GM23338 (cell line): ENCODE measurements around the gene UBXN4. TPM values are rescaled to one million over a fixed set of nuclear protein-coding genes. Genes with fewer than 3 reads are reported as not detected.
"Not testable (repeated sequence)": the region's sequence is repeated elsewhere in the genome, so short reads cannot be mapped to it uniquely, and the experiment has no call there.

Source experiments
- ATAC-seq: fragments of 200-7000 bp; cut with Tn5 transposase; 3 replicates; pipeline ENCODE4 v1.9.1; 2020
- DNase-seq: peaks from one replicate; pipeline ENCODE4 v3.0.0-alpha.2; 2015; ENCODE audit warnings: low spot score
- H2AFZ ChIP-seq: fragments of 200-600 bp; sonication (generic); 2 replicates; pipeline ENCODE4 v1.8.0; 2016; ENCODE audit warnings: antibody characterized with exemption, mild to moderate bottlenecking, moderate library complexity
- H3F3A ChIP-seq: fragments of 200-600 bp; sonication (generic); replicated peaks from 2 replicates; pipeline ENCODE4 v1.8.0; 2017; ENCODE audit warnings: antibody characterized with exemption, mixed run types, low read depth
- H3K27ac ChIP-seq: fragments of 200-600 bp; sonication (generic); 2 replicates; pipeline ENCODE4 v1.6.1; 2016; ENCODE audit warnings: low read depth
- H3K27me3 ChIP-seq: fragments of 200-600 bp; sonication (generic); 2 replicates; pipeline ENCODE4 v1.8.0; 2016; ENCODE audit warnings: mild to moderate bottlenecking, mixed run types, moderate library complexity; ENCODE audit not compliant: insufficient read depth
- H3K36me3 ChIP-seq: fragments of 200-600 bp; sonication (generic); 2 replicates; pipeline ENCODE4 v1.8.0; 2016; ENCODE audit warnings: mild to moderate bottlenecking; ENCODE audit not compliant: insufficient read depth
- H3K4me1 ChIP-seq: fragments of 200-600 bp; sonication (generic); 2 replicates; pipeline ENCODE4 v1.8.0; 2016; ENCODE audit warnings: mild to moderate bottlenecking, moderate library complexity; ENCODE audit not compliant: insufficient read depth
- H3K4me2 ChIP-seq: fragments of 200-600 bp; sonication (generic); 2 replicates; pipeline ENCODE4 v1.7.1; 2017; ENCODE audit warnings: mixed run types
- H3K4me3 ChIP-seq: fragments of 200-600 bp; sonication (generic); 2 replicates; pipeline ENCODE4 v1.6.1; 2016; ENCODE audit warnings: mixed run types
- H3K79me2 ChIP-seq: fragments of 200-600 bp; sonication (generic); replicated peaks from 2 replicates; pipeline ENCODE4 v1.8.0; 2017; ENCODE audit warnings: mild to moderate bottlenecking; ENCODE audit not compliant: insufficient read depth
- H3K9me2 ChIP-seq: fragments of 200-600 bp; sonication (generic); 2 replicates; pipeline ENCODE4 v1.8.0; 2017; ENCODE audit not compliant: insufficient read depth
- H4K20me1 ChIP-seq: fragments of 200-600 bp; sonication (generic); replicated peaks from 2 replicates; pipeline ENCODE4 v1.8.0; 2017; ENCODE audit warnings: mild to moderate bottlenecking; ENCODE audit not compliant: insufficient read depth
- H3K27ac Mint-ChIP-seq: 2 replicates; pipeline ENCODE4 v1.8.0; 2020; ENCODE audit warnings: inconsistent platforms, mild to moderate bottlenecking, moderate library complexity, mixed read lengths
- H3K27me3 Mint-ChIP-seq: 3 replicates; pipeline ENCODE4 v1.8.0; 2022; ENCODE audit warnings: low read depth, mild to moderate bottlenecking, moderate library complexity, mixed read lengths, inconsistent platforms; ENCODE audit not compliant: insufficient read depth, poor library complexity
- H3K36me3 Mint-ChIP-seq: 3 replicates; pipeline ENCODE4 v1.8.0; 2021; ENCODE audit warnings: low read depth, mild to moderate bottlenecking, inconsistent platforms, moderate library complexity, mixed read lengths
- H3K4me1 Mint-ChIP-seq: 3 replicates; pipeline ENCODE4 v1.8.0; 2020; ENCODE audit warnings: mild to moderate bottlenecking, inconsistent platforms, mixed read lengths
- H3K4me3 Mint-ChIP-seq: 3 replicates; pipeline ENCODE4 v1.8.0; 2021; ENCODE audit warnings: moderate library complexity, mild to moderate bottlenecking, inconsistent platforms, mixed read lengths
- H3K9me3 Mint-ChIP-seq: 3 replicates; pipeline ENCODE4 v1.8.0; 2020; ENCODE audit warnings: moderate library complexity, mild to moderate bottlenecking, inconsistent platforms, mixed read lengths
- CREB1 ChIP-seq: fragments of 250-450 bp; sonication (Bioruptor Pico); IDR thresholded peaks from 2 replicates; pipeline ENCODE4 v1.5.0; 2020; ENCODE audit warnings: low read depth, mild to moderate bottlenecking, moderate library complexity
- EZH2 ChIP-seq: fragments of 200-600 bp; sonication (generic); IDR thresholded peaks from one replicate; pipeline ENCODE4 v1.8.0; 2017; ENCODE audit warnings: antibody characterized with exemption, mild to moderate bottlenecking, low read depth; ENCODE audit not compliant: unreplicated experiment
- EZH2phosphoT487 ChIP-seq: fragments of 200-600 bp; sonication (generic); IDR thresholded peaks from one replicate; pipeline ENCODE4 v1.8.1; 2018; ENCODE audit warnings: antibody characterized with exemption; ENCODE audit not compliant: unreplicated experiment
- JUNB ChIP-seq: IDR thresholded peaks from one replicate; pipeline ENCODE4 v1.6.1; 2016; ENCODE audit warnings: antibody characterized with exemption; ENCODE audit not compliant: unreplicated experiment
- REST ChIP-seq: IDR thresholded peaks from one replicate; pipeline ENCODE4 v1.6.1; 2018; ENCODE audit warnings: antibody characterized with exemption; ENCODE audit not compliant: unreplicated experiment
- ZNF331 ChIP-seq: fragments of 250-450 bp; sonication (Bioruptor Pico); IDR thresholded peaks from 2 replicates; pipeline ENCODE4 v1.5.0; 2020; ENCODE audit warnings: low read depth, mild to moderate bottlenecking, moderate library complexity
- ZNF462 ChIP-seq: fragments of 250-450 bp; sonication (Bioruptor Pico); IDR thresholded peaks from 2 replicates; pipeline ENCODE4 v1.5.0; 2020; ENCODE audit warnings: mild to moderate bottlenecking, moderate library complexity
- polyA plus RNA-seq: library from polyadenylated mRNA; unstranded; fragments of >200 nt; fragmentation: Nextera tagmentation; extraction: Ambion mirVana; gene quantifications from 2 replicates; pipeline ENCODE4 v1.2.1, GENCODE V29; 2016
- total RNA-seq: library from RNA; depleted of rRNA; stranded (reverse); fragments of >200 nt; shearing (Covaris generic); gene quantifications from 2 replicates; pipeline ENCODE4 v1.2.3, GENCODE V29; 2014

UBXN4 gene
- total and polyA plus RNA-seq, 2 experiments from 2014 or later = 57.6 to 226 TPM

- H2AFZ ChIP-seq = no peak overlapping the region
- Mint-ChIP-seq H3K4me3 (no peak overlapping the region), H3K9me3 (0 out of 3 replicates have a peak, but pooled peaks cover 2% of the 10 kb centered on the region), H3K27me3 (peaks cover 2% of the 10 kb centered on the region), H3K36me3 (peaks cover 15% of the 10 kb centered on the region; the same call in 2 of the 3 replicates), H3K4me1 (no peaks in the 10 kb centered on the region), H3K27ac (no peak overlapping the region)
- ATAC-seq (no peak), DNase-seq (no peak)
- H3K27me3 ChIP-seq = no peaks in the 10 kb centered on the region
- H3K9me2 ChIP-seq = no peaks in the 10 kb centered on the region
- H3K4me2 ChIP-seq = no peak overlapping the region
- H3K4me1 ChIP-seq = no peaks in the 10 kb centered on the region
- TF ChIP-seq REST = no peak
- TF ChIP-seq ZNF462 = no peak
- TF ChIP-seq EZH2 = no peak
- TF ChIP-seq JUNB = no peak
- no peak for TF ChIP-seq CREB1 (CRISPR knock-in tag)
- no peak for TF ChIP-seq EZH2phosphoT487
- TF ChIP-seq ZNF331 (CRISPR knock-in tag) = no peak
- H3K79me2 ChIP-seq = no peaks in the 10 kb centered on the region
- H3K27ac ChIP-seq = no peak overlapping the region
- H3F3A ChIP-seq = no peaks in the 10 kb centered on the region
- H3K4me3 ChIP-seq = no peak overlapping the region
- H3K36me3 ChIP-seq = no peaks in the 10 kb centered on the region; the same call in 1 of the 2 replicates
- H4K20me1 ChIP-seq = no peaks in the 10 kb centered on the region
Measured at GRCh38 chr2:135703300-135703699, 38.4 kb upstream of the UBXN4 start.

GRCh38 chr2:135704075-135704474, 37.6 kb upstream of the UBXN4 start:
- not testable (repeated sequence) for H3K27ac ChIP-seq, ATAC-seq, H3K9me2 ChIP-seq, H3K79me2 ChIP-seq, H3K4me2 ChIP-seq, H3F3A ChIP-seq, H3K4me1 Mint-ChIP-seq, H2AFZ ChIP-seq, H3K27me3 Mint-ChIP-seq, H3K36me3 ChIP-seq, H3K9me3 Mint-ChIP-seq, H4K20me1 ChIP-seq, H3K27me3 ChIP-seq, H3K27ac Mint-ChIP-seq, DNase-seq, H3K4me3 ChIP-seq, H3K4me1 ChIP-seq, H3K4me3 Mint-ChIP-seq
- peaks cover 15% of the 10 kb centered on the region; the same call in 2 of the 3 replicates for H3K36me3 Mint-ChIP-seq
